Hepatic stellate cell (primary cell): ENCODE data around the gene PTGES3L.
"Not testable (repeated sequence)": the region's sequence is repeated elsewhere in the genome, so short reads cannot be mapped to it uniquely, and the experiment has no call there.

Source experiments
- DNase-seq: peaks from one replicate; pipeline ENCODE4 v3.0.0; 2011; ENCODE audit warnings: low spot score

PTGES3L gene

DNA sequence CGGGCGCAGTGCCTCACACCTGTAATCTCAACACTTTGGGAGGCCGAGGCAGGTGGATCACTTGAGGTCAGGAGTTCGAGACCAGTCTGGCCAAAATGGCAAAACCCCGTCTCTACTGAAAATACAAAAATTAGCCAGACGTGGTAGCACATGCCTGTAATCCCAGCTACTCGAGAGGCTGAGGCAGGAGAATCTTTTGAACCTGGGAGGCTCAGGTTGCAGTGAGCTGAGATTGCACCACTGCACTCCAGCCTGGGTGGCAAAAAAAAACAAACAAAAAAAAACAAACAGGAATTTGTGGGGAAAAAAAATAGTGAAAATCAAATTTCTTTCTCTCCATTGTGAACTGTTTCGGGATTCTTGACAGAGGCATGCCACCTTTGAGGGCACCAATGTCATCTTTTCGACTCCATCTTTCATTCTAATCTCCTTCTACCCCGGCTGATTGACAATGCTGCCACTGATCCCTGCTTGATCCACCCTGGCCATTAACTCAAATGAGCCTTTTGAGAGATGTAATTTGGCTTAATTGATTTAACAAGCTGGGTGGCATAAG is 60.3 kb downstream of the PTGES3L start:
- DNase-seq = not testable (repeated sequence)

DNA sequence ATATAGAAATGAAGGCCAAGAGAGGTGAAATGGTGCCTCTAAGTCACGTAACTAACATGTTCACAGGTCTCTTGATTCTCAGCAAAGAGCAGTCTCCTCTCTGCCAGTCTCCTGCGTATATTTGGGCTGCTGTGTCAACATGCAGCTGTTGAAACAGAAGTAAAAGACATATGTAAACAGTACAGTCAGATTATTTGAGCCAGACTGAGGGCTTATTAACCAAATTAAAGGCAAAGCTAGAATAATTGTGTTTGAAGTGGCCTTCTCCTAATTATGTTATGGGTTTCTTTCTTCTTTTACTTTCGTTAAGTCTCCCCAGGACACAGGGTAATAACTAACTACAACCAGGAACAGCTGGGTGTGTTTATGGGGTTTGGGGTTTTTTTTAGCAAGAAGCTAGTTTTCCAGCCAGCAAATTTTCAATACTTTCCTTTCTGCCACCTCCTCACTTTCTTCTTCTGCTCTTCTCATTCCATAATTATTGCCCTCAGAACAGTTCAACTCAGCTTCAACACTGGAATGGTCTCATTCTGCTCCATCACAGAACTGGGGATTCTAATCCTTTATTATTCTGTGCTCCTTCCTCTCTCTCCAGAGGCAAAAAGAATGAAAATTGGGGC is 60.9 kb downstream of the PTGES3L start:
- no peak for DNase-seq
